ENCODE data around the gene CD300LG. TPM values are rescaled to one million over a fixed set of nuclear protein-coding genes. Genes with fewer than 3 reads are reported as not detected.

The CD300LG gene
- total and polyA plus RNA-seq, 2 experiments from 2014 or later: not detected

DNA sequence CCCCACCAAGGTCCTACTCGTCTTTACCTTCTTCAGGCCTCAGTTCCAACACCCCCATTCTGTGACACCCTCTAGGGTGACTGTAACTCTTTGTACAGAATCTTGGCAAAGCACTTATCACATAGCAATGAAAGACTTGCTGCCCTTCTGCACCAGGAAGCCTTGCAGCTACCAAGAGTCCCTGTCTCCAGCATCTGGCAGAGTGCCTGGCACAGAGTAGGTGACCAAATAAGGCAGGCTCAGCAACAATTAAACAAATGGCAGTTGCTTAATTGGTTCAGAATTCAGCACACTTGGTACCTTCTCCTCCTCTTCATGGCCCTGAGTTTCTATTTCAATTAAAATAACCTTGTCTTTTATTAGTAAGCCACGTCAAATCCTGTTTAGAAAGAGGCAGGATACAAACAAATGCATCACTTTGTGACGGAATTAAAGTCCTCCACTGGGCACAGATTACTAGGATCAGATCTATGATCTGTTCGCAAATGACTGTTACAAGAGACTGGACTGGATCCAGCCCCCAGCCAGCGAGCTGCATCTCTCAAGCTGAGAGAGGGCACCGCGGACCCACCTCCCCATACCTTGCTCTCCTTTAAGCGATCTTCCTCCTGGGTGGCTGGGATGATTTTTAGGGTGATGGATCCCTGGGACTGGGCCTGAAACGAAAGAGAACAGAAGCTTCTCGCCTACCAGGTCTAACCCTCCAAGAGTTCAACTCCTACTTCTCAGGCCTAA lies 23.5 kb upstream of the CD300LG start:
- WGBS (ENCODE audit: low lambda C conversion rate, missing lambda C conversion rate): 97% methylated on average over 10 of the region's 10 CpGs
- TF ChIP-seq EZH2 (IDR thresholded peaks at IDR 0.05; ENCODE audit: borderline replicate concordance) (no peak), EZH2phosphoT487 (IDR thresholded peaks at IDR 0.05; ENCODE audit: low read depth, severe bottlenecking, unreplicated experiment) (no peak)
- TF ChIP-seq, protein P1, sequence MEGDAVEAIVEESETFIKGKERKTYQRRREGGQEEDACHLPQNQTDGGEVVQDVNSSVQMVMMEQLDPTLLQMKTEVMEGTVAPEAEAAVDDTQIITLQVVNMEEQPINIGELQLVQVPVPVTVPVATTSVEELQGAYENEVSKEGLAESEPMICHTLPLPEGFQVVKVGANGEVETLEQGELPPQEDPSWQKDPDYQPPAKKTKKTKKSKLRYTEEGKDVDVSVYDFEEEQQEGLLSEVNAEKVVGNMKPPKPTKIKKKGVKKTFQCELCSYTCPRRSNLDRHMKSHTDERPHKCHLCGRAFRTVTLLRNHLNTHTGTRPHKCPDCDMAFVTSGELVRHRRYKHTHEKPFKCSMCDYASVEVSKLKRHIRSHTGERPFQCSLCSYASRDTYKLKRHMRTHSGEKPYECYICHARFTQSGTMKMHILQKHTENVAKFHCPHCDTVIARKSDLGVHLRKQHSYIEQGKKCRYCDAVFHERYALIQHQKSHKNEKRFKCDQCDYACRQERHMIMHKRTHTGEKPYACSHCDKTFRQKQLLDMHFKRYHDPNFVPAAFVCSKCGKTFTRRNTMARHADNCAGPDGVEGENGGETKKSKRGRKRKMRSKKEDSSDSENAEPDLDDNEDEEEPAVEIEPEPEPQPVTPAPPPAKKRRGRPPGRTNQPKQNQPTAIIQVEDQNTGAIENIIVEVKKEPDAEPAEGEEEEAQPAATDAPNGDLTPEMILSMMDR (IDR thresholded peaks at IDR 0.05; ENCODE audit: poor library complexity): no peak
- Histone ChIP-seq H3K9me2 (replicated peaks; ENCODE audit: insufficient read depth) (no peaks in the 10 kb centered on the region), H3K27me3 (no peaks in the 10 kb centered on the region), H2AFZ (no peak overlapping the region), H3K4me1 (ENCODE audit: insufficient read depth) (no peaks in the 10 kb centered on the region), H3K36me3 (replicated peaks; ENCODE audit: insufficient read depth, low read depth) (no peaks in the 10 kb centered on the region), H3K4me2 (no peak overlapping the region), H4K20me1 (ENCODE audit: insufficient read depth, poor library complexity, severe bottlenecking) (no peaks in the 10 kb centered on the region), H3K9me3 (ENCODE audit: low read depth) (no peaks in the 10 kb centered on the region), H3K27ac (no peak overlapping the region), H3K79me2 (no peaks in the 10 kb centered on the region), H3K4me3 (no peak overlapping the region)
- no peak for DNase-seq (ENCODE audit: low spot score)

DNA sequence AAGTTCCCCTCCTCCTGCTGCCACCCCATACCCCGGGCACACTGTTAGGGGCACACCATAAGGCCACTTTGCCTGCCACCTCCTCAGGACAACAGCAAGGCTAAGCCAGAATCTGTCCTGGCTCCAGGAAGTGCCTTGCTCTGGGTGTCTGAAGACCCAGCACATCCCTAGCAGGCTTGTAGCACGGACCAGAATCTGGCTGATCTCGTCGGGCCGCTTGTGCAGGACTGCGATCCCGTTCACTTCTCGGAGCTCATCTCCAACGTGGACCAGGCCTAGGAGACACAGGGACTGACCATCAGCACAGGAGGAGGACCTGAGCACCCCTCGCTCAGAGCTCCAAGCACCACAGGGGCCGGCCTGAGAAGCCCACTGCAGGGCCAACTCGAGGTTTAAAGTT lies 21.4 kb upstream of the CD300LG start:
- no peak overlapping the region for H3K27ac ChIP-seq
- no peaks in the 10 kb centered on the region for H3K27me3 ChIP-seq
- no peaks in the 10 kb centered on the region for H4K20me1 ChIP-seq (ENCODE audit: insufficient read depth, poor library complexity, severe bottlenecking)
- WGBS (ENCODE audit: low lambda C conversion rate, missing lambda C conversion rate): 90% methylated on average over 12 of the region's 12 CpGs
- H3K4me3 ChIP-seq: no peak overlapping the region
- H3K79me2 ChIP-seq: no peaks in the 10 kb centered on the region
- no peak overlapping the region for H2AFZ ChIP-seq
- DNase-seq (ENCODE audit: low spot score): no peak
- H3K9me3 ChIP-seq (ENCODE audit: low read depth): no peaks in the 10 kb centered on the region
- no peaks in the 10 kb centered on the region for H3K9me2 ChIP-seq (replicated peaks; ENCODE audit: insufficient read depth)
- TF ChIP-seq EZH2phosphoT487 (IDR thresholded peaks at IDR 0.05; ENCODE audit: low read depth, severe bottlenecking, unreplicated experiment) (no peak), EZH2 (IDR thresholded peaks at IDR 0.05; ENCODE audit: borderline replicate concordance) (no peak)
- TF ChIP-seq, protein P1 (IDR thresholded peaks at IDR 0.05; ENCODE audit: poor library complexity): no peak
- H3K4me1 ChIP-seq (ENCODE audit: insufficient read depth): no peaks in the 10 kb centered on the region
- no peaks in the 10 kb centered on the region for H3K36me3 ChIP-seq (replicated peaks; ENCODE audit: insufficient read depth, low read depth)
- H3K4me2 ChIP-seq: no peak overlapping the region

DNA sequence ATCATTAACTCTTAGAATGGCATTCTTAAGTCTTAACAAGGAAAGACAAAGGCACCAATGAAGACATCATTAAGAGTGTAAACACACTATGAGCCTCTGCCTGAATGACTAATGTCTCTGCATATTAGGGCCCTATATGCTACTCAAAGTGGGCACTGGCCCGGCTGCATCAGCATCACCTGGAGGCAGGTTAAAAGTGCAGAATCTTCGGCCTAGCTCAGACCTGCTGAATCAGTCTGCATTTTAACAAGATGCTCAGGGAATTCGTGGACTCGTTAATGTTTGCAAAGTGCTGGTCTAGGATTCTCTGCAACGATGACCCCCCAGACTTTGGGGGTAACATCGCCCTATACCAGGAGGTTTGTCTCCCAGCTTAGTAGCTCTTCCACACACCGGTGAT lies 20.8 kb upstream of the CD300LG start:
- H3K9me2 ChIP-seq (replicated peaks; ENCODE audit: insufficient read depth): no peaks in the 10 kb centered on the region
- H3K27ac ChIP-seq: no peak overlapping the region
- TF ChIP-seq, protein P1 (IDR thresholded peaks at IDR 0.05; ENCODE audit: poor library complexity): no peak
- TF ChIP-seq EZH2 (IDR thresholded peaks at IDR 0.05; ENCODE audit: borderline replicate concordance): no peak
- no peak for TF ChIP-seq EZH2phosphoT487 (IDR thresholded peaks at IDR 0.05; ENCODE audit: low read depth, severe bottlenecking, unreplicated experiment)
- H3K9me3 ChIP-seq (ENCODE audit: low read depth): no peaks in the 10 kb centered on the region
- H3K4me3 ChIP-seq: no peak overlapping the region
- no peaks in the 10 kb centered on the region for H3K4me1 ChIP-seq (ENCODE audit: insufficient read depth)
- no peaks in the 10 kb centered on the region for H3K27me3 ChIP-seq
- no peak for DNase-seq (ENCODE audit: low spot score)
- no peak overlapping the region for H2AFZ ChIP-seq
- no peak overlapping the region for H3K4me2 ChIP-seq
- H3K36me3 ChIP-seq (replicated peaks; ENCODE audit: insufficient read depth, low read depth): no peaks in the 10 kb centered on the region
- 92% methylated on average over 7 of the region's 7 CpGs for whole genome bisulfite sequencing (ENCODE audit: low lambda C conversion rate, missing lambda C conversion rate)
- no peaks in the 10 kb centered on the region for H4K20me1 ChIP-seq (ENCODE audit: insufficient read depth, poor library complexity, severe bottlenecking)
- no peaks in the 10 kb centered on the region for H3K79me2 ChIP-seq
